Measurements from ENCODE around the gene APOBEC3B. TPM values are rescaled to one million over a fixed set of nuclear protein-coding genes. Genes with fewer than 3 reads are reported as not detected.
"Not testable (repeated sequence)": the region's sequence is repeated elsewhere in the genome, so short reads cannot be mapped to it uniquely, and the experiment has no call there.

Gene APOBEC3B
- polyA plus RNA-seq, 1 of the 3 experiments (the other 2 are of a cell fraction): not detected

DNA sequence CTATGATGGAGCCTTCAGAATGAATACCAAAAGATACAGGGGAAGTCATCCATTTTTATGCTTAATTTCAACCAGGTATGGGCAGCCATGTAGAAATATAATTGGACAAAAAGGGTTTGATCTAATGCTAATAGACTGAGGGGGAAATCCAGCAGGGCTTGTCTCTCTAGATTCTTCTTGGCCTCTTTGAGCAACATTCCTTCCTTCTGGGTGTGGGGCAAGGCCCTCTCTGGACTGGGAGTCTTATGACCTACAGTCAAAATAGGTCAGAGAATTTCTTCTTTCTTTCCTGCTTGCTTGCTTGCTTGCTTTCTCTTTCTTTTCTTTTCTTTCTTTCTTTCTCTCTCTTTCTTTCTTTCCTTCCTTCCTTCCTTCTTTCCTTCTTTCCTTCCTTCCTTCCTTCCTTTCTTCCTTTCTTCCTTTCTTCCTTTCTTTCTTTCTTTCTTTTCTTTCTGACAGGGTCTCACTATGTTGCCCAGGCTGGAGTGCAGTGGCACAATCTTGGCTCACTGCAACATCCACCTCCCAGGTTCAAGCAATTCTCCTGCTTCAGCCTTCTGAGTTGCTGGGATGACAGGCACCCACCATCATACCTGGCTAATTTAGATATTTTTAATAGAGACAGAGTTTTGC, 36.3 kb upstream of the APOBEC3B start:
- H3K9me2 ChIP-seq; H3K27ac ChIP-seq (ENCODE audit: low read depth in 2 of 2, low read length in 1 of 2); H3K4me2 ChIP-seq; CTCF ChIA-PET; H3K9me3 ChIP-seq; H3F3A ChIP-seq (replicated peaks; ENCODE audit: insufficient read depth); H4K20me1 ChIP-seq (ENCODE audit: insufficient read depth); H3K79me2 ChIP-seq (ENCODE audit: insufficient read depth); DNase-seq; H3K9ac ChIP-seq; H3K4me1 ChIP-seq (ENCODE audit: control insufficient read depth in 1 of 2, insufficient read depth in 2 of 2, low read depth in 1 of 2, low read length in 1 of 2); H3K4me3 ChIP-seq (ENCODE audit: low read depth in 2 of 2, low read length in 1 of 2); H3K36me3 ChIP-seq (replicated peaks in 1 of 2; ENCODE audit: control insufficient read depth in 1 of 2, insufficient read depth in 2 of 2, low read length in 1 of 2); H3K27me3 ChIP-seq (ENCODE audit: insufficient read depth); POLR2A ChIA-PET; H2AFZ ChIP-seq (ENCODE audit: low read depth): not testable (repeated sequence)

DNA sequence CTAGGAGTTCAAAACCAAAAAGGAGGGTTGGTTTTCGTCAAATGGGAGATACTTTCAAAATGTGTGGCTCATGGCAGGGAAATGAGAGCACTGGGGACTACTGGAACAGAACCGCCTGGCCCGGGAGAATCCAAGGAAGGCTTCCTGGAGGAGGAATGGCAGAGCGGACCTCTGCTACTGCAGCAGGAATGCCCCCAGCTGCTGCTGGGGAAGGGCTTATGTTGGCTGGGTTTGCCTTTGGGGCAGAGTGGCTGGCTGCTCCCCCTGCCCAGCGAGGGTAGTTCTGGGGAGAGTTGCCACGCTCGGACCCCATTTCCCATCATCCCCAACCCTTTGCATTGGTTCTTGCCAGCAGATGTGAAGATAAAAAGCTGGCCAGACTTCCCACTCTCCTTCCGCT, 35.4 kb upstream of the APOBEC3B start:
- 67% methylated on average over 3 of the region's 8 CpGs for WGBS (ENCODE audit: low lambda C conversion rate)
- no peaks in the 10 kb centered on the region for H3K4me1 ChIP-seq (ENCODE audit: control insufficient read depth in 1 of 2, insufficient read depth in 2 of 2, low read depth in 1 of 2, low read length in 1 of 2)
- H3K27me3 ChIP-seq (ENCODE audit: insufficient read depth): no peaks in the 10 kb centered on the region; the same call in 1 of the 2 replicates
- POLR2A ChIA-PET: no interaction called here
- no peak overlapping the region for H3K9ac ChIP-seq
- CTCF ChIA-PET: interaction anchor here (1.2 kb wide), 1 partner anchor 181 kb away, joined by 3 read pairs; no protein-coding TSS in a partner anchor
- no peaks in the 10 kb centered on the region for H3K9me3 ChIP-seq
- H3K9me2 ChIP-seq: no peaks in the 10 kb centered on the region
- no peak overlapping the region for H3K4me3 ChIP-seq (ENCODE audit: low read depth in 2 of 2, low read length in 1 of 2)
- DNase-seq: no peak
- no peak overlapping the region for H3K27ac ChIP-seq (ENCODE audit: low read depth in 2 of 2, low read length in 1 of 2)
- TF ChIP-seq, protein P1, sequence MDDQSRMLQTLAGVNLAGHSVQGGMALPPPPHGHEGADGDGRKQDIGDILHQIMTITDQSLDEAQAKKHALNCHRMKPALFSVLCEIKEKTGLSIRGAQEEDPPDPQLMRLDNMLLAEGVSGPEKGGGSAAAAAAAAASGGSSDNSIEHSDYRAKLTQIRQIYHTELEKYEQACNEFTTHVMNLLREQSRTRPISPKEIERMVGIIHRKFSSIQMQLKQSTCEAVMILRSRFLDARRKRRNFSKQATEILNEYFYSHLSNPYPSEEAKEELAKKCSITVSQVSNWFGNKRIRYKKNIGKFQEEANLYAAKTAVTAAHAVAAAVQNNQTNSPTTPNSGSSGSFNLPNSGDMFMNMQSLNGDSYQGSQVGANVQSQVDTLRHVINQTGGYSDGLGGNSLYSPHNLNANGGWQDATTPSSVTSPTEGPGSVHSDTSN (IDR thresholded peaks at IDR 0.05): no peak
- TF ChIP-seq ELF1 (IDR thresholded peaks at IDR 0.05): no peak
- TF ChIP-seq RFX5 (IDR thresholded peaks at IDR 0.05; ENCODE audit: low read length): no peak
- TF ChIP-seq EZH2phosphoT487 (IDR thresholded peaks at IDR 0.05; ENCODE audit: borderline replicate concordance, low read depth): no peak
- TF ChIP-seq RAD21 (IDR thresholded peaks at IDR 0.05; ENCODE audit: low read length): no peak
- TF ChIP-seq MXI1 (IDR thresholded peaks at IDR 0.05; ENCODE audit: low read depth, low read length): no peak
- no peak for TF ChIP-seq POLR2AphosphoS5 (IDR thresholded peaks at IDR 0.05; ENCODE audit: low read depth, low read length)
- TF ChIP-seq, protein P2, sequence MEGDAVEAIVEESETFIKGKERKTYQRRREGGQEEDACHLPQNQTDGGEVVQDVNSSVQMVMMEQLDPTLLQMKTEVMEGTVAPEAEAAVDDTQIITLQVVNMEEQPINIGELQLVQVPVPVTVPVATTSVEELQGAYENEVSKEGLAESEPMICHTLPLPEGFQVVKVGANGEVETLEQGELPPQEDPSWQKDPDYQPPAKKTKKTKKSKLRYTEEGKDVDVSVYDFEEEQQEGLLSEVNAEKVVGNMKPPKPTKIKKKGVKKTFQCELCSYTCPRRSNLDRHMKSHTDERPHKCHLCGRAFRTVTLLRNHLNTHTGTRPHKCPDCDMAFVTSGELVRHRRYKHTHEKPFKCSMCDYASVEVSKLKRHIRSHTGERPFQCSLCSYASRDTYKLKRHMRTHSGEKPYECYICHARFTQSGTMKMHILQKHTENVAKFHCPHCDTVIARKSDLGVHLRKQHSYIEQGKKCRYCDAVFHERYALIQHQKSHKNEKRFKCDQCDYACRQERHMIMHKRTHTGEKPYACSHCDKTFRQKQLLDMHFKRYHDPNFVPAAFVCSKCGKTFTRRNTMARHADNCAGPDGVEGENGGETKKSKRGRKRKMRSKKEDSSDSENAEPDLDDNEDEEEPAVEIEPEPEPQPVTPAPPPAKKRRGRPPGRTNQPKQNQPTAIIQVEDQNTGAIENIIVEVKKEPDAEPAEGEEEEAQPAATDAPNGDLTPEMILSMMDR (IDR thresholded peaks at IDR 0.05): no peak
- no peak for TF ChIP-seq GABPA (IDR thresholded peaks at IDR 0.05; ENCODE audit: low read depth)
- TF ChIP-seq JUND (IDR thresholded peaks at IDR 0.05): no peak
- TF ChIP-seq RXRA (IDR thresholded peaks at IDR 0.05; ENCODE audit: borderline replicate concordance, low read depth): no peak
- TF ChIP-seq TCF12 (IDR thresholded peaks at IDR 0.05): no peak
- TF ChIP-seq, protein P3, sequence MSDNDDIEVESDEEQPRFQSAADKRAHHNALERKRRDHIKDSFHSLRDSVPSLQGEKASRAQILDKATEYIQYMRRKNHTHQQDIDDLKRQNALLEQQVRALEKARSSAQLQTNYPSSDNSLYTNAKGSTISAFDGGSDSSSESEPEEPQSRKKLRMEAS (IDR thresholded peaks at IDR 0.05; ENCODE audit: low read depth): no peak
- no peak overlapping the region for H3K4me2 ChIP-seq
- no peaks in the 10 kb centered on the region for H3F3A ChIP-seq (replicated peaks; ENCODE audit: insufficient read depth)
- H3K36me3 ChIP-seq (replicated peaks in 1 of 2; ENCODE audit: control insufficient read depth in 1 of 2, insufficient read depth in 2 of 2, low read length in 1 of 2): no peaks in the 10 kb centered on the region
- no peaks in the 10 kb centered on the region for H4K20me1 ChIP-seq (ENCODE audit: insufficient read depth)
- no peaks in the 10 kb centered on the region for H3K79me2 ChIP-seq (ENCODE audit: insufficient read depth)
- no peak overlapping the region for H2AFZ ChIP-seq (ENCODE audit: low read depth)
